Myocyte (in vitro differentiated cells): Measurements from ENCODE around the gene CSNK1G1. TPM values are rescaled to one million over a fixed set of nuclear protein-coding genes. Genes with fewer than 3 reads are reported as not detected.

Experiments used
- DNase-seq: peaks from one replicate; pipeline ENCODE4 v3.0.0-alpha.2; 2012; ENCODE audit warnings: low read depth
- total RNA-seq: library from RNA; depleted of rRNA; stranded (reverse); fragments of >200 nt; gene quantifications from 2 replicates; pipeline ENCODE4 v1.2.3, GENCODE V29; 2014

CSNK1G1 gene
- total RNA-seq, 1 donor from 2014 or later: 19.3 TPM

DNA sequence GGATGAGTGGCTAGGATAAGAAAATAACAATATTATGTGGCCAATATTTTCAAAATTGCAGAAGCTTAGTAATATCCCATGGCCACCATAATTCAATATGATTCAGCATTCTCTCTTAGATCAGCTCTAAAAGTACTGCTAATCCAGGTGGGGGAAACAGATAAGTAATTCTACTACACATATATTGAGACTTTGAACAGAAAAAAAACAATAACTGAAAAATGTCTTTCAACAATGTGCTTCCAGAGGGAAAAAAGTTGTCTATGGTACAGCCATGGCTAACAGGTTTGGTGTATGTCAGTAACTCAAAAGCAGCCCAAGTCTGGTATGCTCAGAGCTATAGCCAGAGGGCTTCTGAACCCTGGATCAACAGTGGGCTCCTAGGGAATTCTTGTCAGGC, 150.8 kb downstream of the CSNK1G1 start:
- no peak for DNase-seq

- peak; percentile 40 for DNase-seq
Observed at GRCh38 chr15:64197425-64197824, 158.5 kb downstream of the CSNK1G1 start.

DNA sequence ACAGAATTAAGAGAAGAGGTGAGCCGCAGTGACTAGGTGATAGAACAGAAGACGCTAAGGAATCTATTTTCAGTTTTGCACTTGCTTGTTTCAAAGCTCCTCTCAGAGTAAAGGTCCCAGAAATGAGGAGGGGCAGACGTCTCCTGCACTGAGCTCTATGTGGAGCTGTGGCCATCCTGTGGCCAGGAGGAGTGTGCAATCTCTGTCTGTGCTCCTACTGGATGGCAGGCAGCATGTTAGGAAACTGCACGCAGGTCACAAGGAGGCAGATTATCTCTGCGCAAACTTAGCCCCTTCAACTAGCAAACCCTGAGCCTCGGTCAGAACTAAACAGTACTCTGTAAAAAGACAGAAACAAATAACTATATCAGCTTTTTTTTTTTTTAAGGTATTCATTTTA, 162.0 kb downstream of the CSNK1G1 start:
- no peak for DNase-seq

DNA sequence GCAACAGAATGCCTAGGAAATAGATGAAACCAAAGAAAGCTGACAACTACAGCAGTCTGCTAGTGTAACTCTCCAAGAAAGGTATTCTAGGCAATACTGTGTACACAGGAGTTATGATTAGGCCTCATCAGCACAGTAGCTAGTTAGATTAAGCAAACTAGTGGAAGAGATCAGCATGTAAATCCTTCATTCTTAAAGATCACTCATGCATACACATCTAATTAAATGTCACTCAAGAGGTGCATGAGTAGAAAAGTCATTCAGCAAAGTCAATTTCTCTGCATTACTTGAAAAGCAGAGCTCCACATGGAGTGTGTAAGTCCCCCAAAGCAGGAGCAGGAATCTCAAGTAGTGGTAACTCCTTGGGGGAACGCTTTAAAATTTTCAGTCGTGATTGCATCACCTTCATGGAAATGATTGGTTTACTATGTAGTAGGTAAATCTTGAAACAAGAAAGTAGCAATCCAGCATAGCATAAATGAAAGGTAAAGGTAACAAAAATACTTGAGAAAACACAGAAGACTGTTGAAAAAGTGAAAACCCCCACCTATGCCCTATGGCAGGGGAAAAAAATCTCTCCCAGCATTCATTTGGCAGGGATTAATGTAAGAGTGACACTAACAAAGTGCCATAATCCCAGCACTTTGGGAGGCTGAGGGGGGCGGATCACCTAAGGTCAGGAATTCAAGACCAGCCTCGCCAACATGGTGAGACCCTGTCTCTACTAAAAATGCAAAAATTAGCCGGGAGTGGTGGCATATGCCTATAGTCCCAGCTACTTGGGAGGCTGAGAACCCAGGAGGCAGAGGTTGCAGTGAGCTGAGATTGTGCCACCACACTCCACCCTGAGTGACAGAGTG, 163.8 kb downstream of the CSNK1G1 start:
- no peak for DNase-seq

- no peak for DNase-seq
Observed at GRCh38 chr15:64187396-64188191, 168.4 kb downstream of the CSNK1G1 start.

GRCh38 chr15:64185146-64185911, 170.6 kb downstream of the CSNK1G1 start:
- no peak for DNase-seq

- no peak for DNase-seq
Observed at GRCh38 chr15:64182859-64183370, 173.1 kb downstream of the CSNK1G1 start.

GRCh38 chr15:64180235-64180824, 175.6 kb downstream of the CSNK1G1 start:
- DNase-seq: no peak

- DNase-seq: peak; percentile 76
Observed at GRCh38 chr15:64166102-64166890, 189.7 kb downstream of the CSNK1G1 start.

- no peak for DNase-seq
Observed at GRCh38 chr15:64164436-64164835, 191.5 kb downstream of the CSNK1G1 start.

DNA sequence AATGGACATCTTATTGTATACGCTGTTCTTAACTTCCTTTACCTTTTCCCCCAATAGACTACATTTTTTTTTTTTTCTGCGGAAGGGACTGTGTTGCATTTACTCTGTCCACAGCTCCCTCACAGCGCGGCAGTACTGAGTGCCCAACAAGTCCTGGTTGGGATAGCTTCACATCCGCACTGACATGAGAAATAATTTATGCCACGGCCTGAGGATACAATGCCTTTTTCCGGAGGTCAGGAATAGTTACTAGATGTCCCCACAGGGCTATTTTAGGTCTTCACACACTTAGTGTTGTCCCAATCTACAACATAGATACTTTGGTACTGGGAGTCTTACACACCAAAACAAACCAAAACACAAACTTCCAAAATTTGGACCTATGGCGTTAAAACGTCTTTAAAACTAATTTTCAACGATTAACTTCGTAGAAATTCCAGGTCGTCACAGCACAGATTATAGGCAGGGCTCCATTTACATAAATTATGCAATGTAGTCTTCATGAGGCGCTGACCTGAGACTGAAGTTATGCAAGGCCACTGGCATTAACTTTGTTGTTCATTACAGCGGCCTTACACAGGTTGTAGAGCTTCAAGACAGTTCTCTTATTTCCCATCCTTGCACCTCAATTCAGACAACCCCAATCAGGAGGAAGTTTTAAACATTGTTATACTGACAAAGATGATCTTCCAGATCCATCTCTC, 192.2 kb downstream of the CSNK1G1 start:
- peak; percentile 41 for DNase-seq

- peak; percentile 98 for DNase-seq
Observed at GRCh38 chr15:64162869-64163658, 192.9 kb downstream of the CSNK1G1 start, which contains the start of gene PPIB. Gene PPIB (minus strand): TSS chr15:64163022. CDS start chr15:64162986, 36 bp downstream.

- DNase-seq: no peak
Observed at GRCh38 chr15:64162478-64162868, 193.5 kb downstream of the CSNK1G1 start.

DNA sequence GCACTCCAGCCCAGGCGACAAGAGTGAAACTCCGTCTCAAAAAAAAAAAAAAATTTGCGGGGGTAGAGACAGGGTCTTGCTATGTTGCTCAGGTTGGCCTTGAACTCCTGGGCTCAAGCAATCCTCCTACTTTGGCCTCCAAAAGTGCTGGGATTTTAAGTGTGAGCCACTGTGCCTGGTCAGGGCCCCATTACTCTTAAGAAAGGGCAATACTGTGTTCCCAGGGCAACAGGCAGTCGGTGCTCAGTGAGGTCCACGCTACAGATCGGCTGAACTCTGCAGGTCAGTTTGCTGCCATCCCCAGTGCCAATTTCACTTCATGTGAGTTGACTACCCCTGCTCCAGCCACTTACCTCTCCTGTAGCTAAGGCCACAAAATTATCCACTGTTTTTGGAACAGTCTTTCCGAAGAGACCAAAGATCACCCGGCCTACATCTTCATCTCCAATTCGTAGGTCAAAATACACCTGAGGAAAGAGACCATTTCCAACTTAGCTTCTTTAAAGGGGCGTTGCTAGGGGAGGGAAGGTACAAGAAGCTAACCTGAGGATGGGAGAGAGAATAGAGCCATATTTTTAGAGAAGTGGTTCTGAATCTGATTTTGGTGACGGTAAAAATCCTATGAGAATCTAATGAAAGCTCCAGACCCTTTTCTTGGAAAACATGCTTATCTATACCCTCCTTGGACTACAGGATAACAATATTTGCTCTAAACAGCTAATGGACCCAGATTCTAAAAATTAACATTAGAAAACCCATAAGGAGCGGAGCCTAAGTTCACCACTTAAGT, 194.1 kb downstream of the CSNK1G1 start:
- no peak for DNase-seq

GRCh38 chr15:64158363-64159134, 197.4 kb downstream of the CSNK1G1 start:
- DNase-seq: no peak

DNA sequence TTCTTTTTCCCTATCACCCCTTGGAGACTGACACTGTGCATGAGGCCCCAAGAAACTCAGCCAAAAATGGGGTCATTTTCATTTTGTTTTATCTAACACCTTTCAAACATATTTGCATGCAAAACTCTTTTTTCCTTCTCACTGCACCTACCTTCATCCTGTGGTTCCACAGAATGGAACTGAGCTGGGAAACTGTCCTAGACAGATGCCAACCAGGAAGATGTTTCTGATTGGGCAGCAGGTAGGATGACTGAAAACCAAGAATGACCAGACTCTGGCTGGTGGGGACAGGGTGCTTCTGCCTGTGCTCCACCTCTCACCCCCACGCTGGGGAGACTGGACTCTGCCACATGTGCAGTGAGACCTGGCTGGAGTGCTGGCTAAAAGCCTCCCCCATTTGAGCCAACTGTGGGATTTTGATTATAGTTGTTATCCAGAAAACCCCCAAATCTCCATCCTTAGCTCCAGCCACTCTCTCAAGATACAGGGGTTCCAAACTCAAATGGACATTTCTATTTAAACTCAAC, 198.3 kb downstream of the CSNK1G1 start:
- no peak for DNase-seq
